ENCODE results near the gene NCS1. TPM values are rescaled to one million over a fixed set of nuclear protein-coding genes. Genes with fewer than 3 reads are reported as not detected.

NCS1 gene
- total RNA-seq, 1 donor from 2014 or later: 44.8 TPM

- Mint-ChIP-seq H3K4me1 (peaks cover 29% of the 10 kb centered on the region), H3K27ac (no peak overlapping the region), H3K4me3 (no peak overlapping the region), H3K27me3 (ENCODE audit: low read depth) (peaks cover 23% of the 10 kb centered on the region), H3K9me3 (no peaks in the 10 kb centered on the region), H3K36me3 (no peaks in the 10 kb centered on the region)
- DNase-seq (ENCODE audit: low spot score in 2 of 2, unreplicated experiment in 2 of 2): no peak
- TF ChIP-seq CTCF (IDR thresholded peaks at IDR 0.05; ENCODE audit: unreplicated experiment): no peak
Measured at GRCh38 chr9:130283539-130284248, 111.5 kb downstream of the NCS1 start.

- H3K36me3 Mint-ChIP-seq: no peaks in the 10 kb centered on the region
- peaks cover 34% of the 10 kb centered on the region for H3K4me1 Mint-ChIP-seq
- DNase-seq (ENCODE audit: low spot score in 2 of 2, unreplicated experiment in 2 of 2): no peak
- TF ChIP-seq CTCF (IDR thresholded peaks at IDR 0.05; ENCODE audit: unreplicated experiment): no peak
- no peaks in the 10 kb centered on the region for H3K9me3 Mint-ChIP-seq
- H3K4me3 Mint-ChIP-seq: no peak overlapping the region
- no peak overlapping the region for H3K27ac Mint-ChIP-seq
- peaks cover 23% of the 10 kb centered on the region for H3K27me3 Mint-ChIP-seq (ENCODE audit: low read depth)
Measured at GRCh38 chr9:130284249-130284625, 112.0 kb downstream of the NCS1 start.

GRCh38 chr9:130284690-130285089 is 112.5 kb downstream of the NCS1 start:
- TF ChIP-seq CTCF (IDR thresholded peaks at IDR 0.05; ENCODE audit: unreplicated experiment): no peak

GRCh38 chr9:130285271-130285670 is 113.1 kb downstream of the NCS1 start:
- H3K27me3 Mint-ChIP-seq (ENCODE audit: low read depth): peaks cover 23% of the 10 kb centered on the region

More at GRCh38 chr9:130284690-130285089, 112.5 kb downstream of the NCS1 start:
- peaks cover 39% of the 10 kb centered on the region for H3K4me1 Mint-ChIP-seq
- H3K9me3 Mint-ChIP-seq: no peaks in the 10 kb centered on the region
- H3K36me3 Mint-ChIP-seq: no peaks in the 10 kb centered on the region
- no peak overlapping the region for H3K4me3 Mint-ChIP-seq
- H3K27ac Mint-ChIP-seq: no peak overlapping the region
- no peak for DNase-seq (ENCODE audit: low spot score in 2 of 2, unreplicated experiment in 2 of 2)
- peaks cover 23% of the 10 kb centered on the region for H3K27me3 Mint-ChIP-seq (ENCODE audit: low read depth)

GRCh38 chr9:130286072-130286770 is 114.0 kb downstream of the NCS1 start:
- DNase-seq (ENCODE audit: low spot score in 2 of 2, unreplicated experiment in 2 of 2): no peak
- peaks cover 50% of the 10 kb centered on the region for H3K4me1 Mint-ChIP-seq
- H3K4me3 Mint-ChIP-seq: no peak overlapping the region
- H3K27me3 Mint-ChIP-seq (ENCODE audit: low read depth): peaks cover 24% of the 10 kb centered on the region
- H3K27ac Mint-ChIP-seq: no peak overlapping the region
- H3K9me3 Mint-ChIP-seq: no peaks in the 10 kb centered on the region
- no peak for TF ChIP-seq CTCF (IDR thresholded peaks at IDR 0.05; ENCODE audit: unreplicated experiment)
- H3K36me3 Mint-ChIP-seq: no peaks in the 10 kb centered on the region

More at GRCh38 chr9:130285271-130285670, 113.1 kb downstream of the NCS1 start:
- Mint-ChIP-seq H3K4me1 (peaks cover 45% of the 10 kb centered on the region), H3K27ac (no peak overlapping the region), H3K4me3 (no peak overlapping the region), H3K36me3 (no peaks in the 10 kb centered on the region), H3K9me3 (no peaks in the 10 kb centered on the region)
- TF ChIP-seq CTCF (IDR thresholded peaks at IDR 0.05; ENCODE audit: unreplicated experiment): no peak
- no peak for DNase-seq (ENCODE audit: low spot score in 2 of 2, unreplicated experiment in 2 of 2)

Other genes starting within 250 kb of the NCS1 start
- 48.3 to 52.4 TPM (median 49.9 TPM) in 3 replicates for gene FNBP1, start 129.2 kb upstream of the NCS1 start, total RNA-seq
- 67.4 to 68.5 TPM (median 68.0 TPM) in 3 replicates for gene GPR107, start 118.5 kb upstream of the NCS1 start, total RNA-seq
- 5.8 to 6.5 TPM (median 6.0 TPM) in 3 replicates for gene HMCN2, start 93.4 kb downstream of the NCS1 start, total RNA-seq

Data from mesothelial cell of epicardium (in vitro differentiated cells).